K562 (cell line): ENCODE results near the gene SNIP1. TPM values are rescaled to one million over a fixed set of nuclear protein-coding genes. Genes with fewer than 3 reads are reported as not detected.

ENCODE experiments used
- RAD21 ChIP-seq, 2 experiments: fragments of 250-450 bp in 1 of 2; fragments of 450-650 bp in 1 of 2; sonication (Bioruptor Pico) in 1 of 2; formaldehyde crosslinking in 1 of 2; IDR thresholded peaks in 1 of 2; conservative IDR thresholded peaks in 1 of 2; 2 replicates each; pipeline versions ENCODE4 v1.4.0 to v1.8.0; 2020 to 2022; ENCODE audit warnings: mild to moderate bottlenecking in 2 of 2, moderate library complexity in 1 of 2
- polyA plus RNA-seq, 8 experiments: library from polyadenylated mRNA; depleted of rRNA in 4 of 8; stranded (reverse) in 5 of 8; unstranded in 3 of 8; fragments of >200 nt; fragmentation: Nextera tagmentation in 2 of 8; fragmentation: Illumina TruSeq in 1 of 8; extraction: Ambion mirVana in 2 of 8; extraction: Trizol in 1 of 8; gene quantifications; 2 replicates each; pipeline versions ENCODE4 v1.2.1 to v1.2.3, GENCODE V29; 2011 to 2014; ENCODE audit warnings: inconsistent platforms in 1 of 8, missing spikeins in 1 of 8
- total RNA-seq, 7 experiments: library from RNA; depleted of rRNA in 6 of 7; stranded (reverse); fragments of >200 nt in 6 of 7; fragmentation: Illumina TruSeq in 2 of 7; extraction: Trizol in 2 of 7; gene quantifications; 2 replicates each; pipeline versions ENCODE4 v1.2.1 to v1.2.3, GENCODE V29; 2011 to 2021; ENCODE audit warnings: low replicate concordance in 1 of 7
- TF ChIP-seq, protein P1 (sequence below), 2 experiments: fragments of 450-650 bp; formaldehyde crosslinking in 1 of 2; IDR thresholded peaks; 2 replicates each; pipeline versions ENCODE4 v1.4.0 to v1.6.1; 2014 to 2020; ENCODE audit warnings: mild to moderate bottlenecking in 2 of 2, borderline replicate concordance in 1 of 2, low read depth in 1 of 2
- TF ChIP-seq, protein P2 (sequence below), 2 experiments: fragments of 450-650 bp in 1 of 2; sonication (generic) in 1 of 2; formaldehyde crosslinking in 1 of 2; IDR thresholded peaks; 2 replicates each; pipeline versions ENCODE4 v1.7.1 to v1.9.0; 2016 to 2022; ENCODE audit warnings: inconsistent platforms in 1 of 2, mild to moderate bottlenecking in 1 of 2, missing genetic modification reagents in 1 of 2

Gene SNIP1
- total and polyA plus RNA-seq, 9 of the 15 experiments (the other 6 are each of a cell fraction or from before 2014, with no cell fraction given): 2.9 to 25.9 (median 14.6) TPM

DNA sequence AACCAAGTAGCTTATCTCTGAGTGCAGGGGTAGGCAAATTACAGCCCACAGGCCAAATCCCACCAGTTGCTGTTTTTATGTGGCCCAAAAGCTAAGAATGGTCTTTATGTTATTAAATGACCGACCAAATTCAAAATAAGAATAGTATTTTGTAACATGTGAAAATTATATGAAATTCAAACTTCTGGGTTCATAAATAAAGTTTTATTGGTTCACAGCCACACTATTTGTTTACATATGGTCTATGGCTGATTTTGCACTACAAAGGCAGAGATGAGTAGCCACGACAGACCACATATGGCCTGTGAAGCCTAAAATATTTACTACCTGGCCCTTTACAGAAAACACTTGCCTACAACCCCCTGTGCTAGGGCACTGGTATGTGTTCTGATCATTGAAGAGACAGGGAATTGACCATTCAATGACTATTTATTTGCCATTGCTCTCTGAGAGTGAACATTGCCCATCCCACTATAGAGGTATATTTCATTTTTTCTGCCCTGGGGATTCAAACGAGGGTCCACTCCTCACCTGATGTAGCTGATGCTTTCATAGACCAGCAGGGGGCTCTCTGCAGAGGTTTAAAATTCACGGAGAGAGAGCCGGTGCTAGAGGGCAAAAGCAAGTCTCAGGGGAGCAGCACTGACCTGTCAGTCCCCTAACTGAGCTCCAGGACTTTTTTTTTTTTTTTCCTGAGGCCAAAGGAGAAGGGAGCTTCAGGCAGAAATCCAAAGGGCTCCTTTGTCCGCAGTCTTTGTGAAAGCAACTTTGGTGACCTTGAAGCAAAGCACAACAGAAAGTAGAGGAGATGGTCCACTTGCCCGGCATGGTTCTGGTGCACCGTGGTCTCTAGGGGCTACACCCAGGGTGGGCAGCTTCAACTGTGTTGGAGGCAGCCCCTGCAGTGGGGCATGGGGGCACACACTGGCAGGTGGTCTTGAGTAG, 48.9 kb upstream of the SNIP1 start (continued):
- TF ChIP-seq, protein P1, sequence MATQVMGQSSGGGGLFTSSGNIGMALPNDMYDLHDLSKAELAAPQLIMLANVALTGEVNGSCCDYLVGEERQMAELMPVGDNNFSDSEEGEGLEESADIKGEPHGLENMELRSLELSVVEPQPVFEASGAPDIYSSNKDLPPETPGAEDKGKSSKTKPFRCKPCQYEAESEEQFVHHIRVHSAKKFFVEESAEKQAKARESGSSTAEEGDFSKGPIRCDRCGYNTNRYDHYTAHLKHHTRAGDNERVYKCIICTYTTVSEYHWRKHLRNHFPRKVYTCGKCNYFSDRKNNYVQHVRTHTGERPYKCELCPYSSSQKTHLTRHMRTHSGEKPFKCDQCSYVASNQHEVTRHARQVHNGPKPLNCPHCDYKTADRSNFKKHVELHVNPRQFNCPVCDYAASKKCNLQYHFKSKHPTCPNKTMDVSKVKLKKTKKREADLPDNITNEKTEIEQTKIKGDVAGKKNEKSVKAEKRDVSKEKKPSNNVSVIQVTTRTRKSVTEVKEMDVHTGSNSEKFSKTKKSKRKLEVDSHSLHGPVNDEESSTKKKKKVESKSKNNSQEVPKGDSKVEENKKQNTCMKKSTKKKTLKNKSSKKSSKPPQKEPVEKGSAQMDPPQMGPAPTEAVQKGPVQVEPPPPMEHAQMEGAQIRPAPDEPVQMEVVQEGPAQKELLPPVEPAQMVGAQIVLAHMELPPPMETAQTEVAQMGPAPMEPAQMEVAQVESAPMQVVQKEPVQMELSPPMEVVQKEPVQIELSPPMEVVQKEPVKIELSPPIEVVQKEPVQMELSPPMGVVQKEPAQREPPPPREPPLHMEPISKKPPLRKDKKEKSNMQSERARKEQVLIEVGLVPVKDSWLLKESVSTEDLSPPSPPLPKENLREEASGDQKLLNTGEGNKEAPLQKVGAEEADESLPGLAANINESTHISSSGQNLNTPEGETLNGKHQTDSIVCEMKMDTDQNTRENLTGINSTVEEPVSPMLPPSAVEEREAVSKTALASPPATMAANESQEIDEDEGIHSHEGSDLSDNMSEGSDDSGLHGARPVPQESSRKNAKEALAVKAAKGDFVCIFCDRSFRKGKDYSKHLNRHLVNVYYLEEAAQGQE (IDR thresholded peaks at IDR 0.05; ENCODE audit: borderline replicate concordance): peak; percentile 33; the same call in 1 of the 2 replicates
- TF ChIP-seq, protein P1 (CRISPR knock-in tag; IDR thresholded peaks at IDR 0.05; ENCODE audit: low read depth): no peak
- TF ChIP-seq, protein P2, sequence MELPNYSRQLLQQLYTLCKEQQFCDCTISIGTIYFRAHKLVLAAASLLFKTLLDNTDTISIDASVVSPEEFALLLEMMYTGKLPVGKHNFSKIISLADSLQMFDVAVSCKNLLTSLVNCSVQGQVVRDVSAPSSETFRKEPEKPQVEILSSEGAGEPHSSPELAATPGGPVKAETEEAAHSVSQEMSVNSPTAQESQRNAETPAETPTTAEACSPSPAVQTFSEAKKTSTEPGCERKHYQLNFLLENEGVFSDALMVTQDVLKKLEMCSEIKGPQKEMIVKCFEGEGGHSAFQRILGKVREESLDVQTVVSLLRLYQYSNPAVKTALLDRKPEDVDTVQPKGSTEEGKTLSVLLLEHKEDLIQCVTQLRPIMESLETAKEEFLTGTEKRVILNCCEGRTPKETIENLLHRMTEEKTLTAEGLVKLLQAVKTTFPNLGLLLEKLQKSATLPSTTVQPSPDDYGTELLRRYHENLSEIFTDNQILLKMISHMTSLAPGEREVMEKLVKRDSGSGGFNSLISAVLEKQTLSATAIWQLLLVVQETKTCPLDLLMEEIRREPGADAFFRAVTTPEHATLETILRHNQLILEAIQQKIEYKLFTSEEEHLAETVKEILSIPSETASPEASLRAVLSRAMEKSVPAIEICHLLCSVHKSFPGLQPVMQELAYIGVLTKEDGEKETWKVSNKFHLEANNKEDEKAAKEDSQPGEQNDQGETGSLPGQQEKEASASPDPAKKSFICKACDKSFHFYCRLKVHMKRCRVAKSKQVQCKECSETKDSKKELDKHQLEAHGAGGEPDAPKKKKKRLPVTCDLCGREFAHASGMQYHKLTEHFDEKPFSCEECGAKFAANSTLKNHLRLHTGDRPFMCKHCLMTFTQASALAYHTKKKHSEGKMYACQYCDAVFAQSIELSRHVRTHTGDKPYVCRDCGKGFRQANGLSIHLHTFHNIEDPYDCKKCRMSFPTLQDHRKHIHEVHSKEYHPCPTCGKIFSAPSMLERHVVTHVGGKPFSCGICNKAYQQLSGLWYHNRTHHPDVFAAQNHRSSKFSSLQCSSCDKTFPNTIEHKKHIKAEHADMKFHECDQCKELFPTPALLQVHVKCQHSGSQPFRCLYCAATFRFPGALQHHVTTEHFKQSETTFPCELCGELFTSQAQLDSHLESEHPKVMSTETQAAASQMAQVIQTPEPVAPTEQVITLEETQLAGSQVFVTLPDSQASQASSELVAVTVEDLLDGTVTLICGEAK (IDR thresholded peaks at IDR 0.05): peak; percentile 70
- TF ChIP-seq, protein P2 (CRISPR knock-in tag; IDR thresholded peaks at IDR 0.05): peak; percentile 52
- TF ChIP-seq RAD21 (CRISPR knock-in tag; conservative IDR thresholded peaks at IDR 0.05 in 1 of 2, IDR thresholded peaks at IDR 0.05 in 1 of 2): peak; percentile 42 to 55
